GM19193 (cell line): Measurements from ENCODE around the gene GLMN.

Experiments used
- POLR2A ChIP-seq: IDR thresholded peaks from 4 replicates; pipeline ENCODE4 v1.6.1; 2011; ENCODE audit not compliant: insufficient read depth, insufficient read length; ENCODE audit errors: extremely low read depth

The GLMN gene

GRCh38 chr1:92244376-92244775 lies 54.4 kb downstream of the GLMN start:
- TF ChIP-seq POLR2A, result no peak

DNA sequence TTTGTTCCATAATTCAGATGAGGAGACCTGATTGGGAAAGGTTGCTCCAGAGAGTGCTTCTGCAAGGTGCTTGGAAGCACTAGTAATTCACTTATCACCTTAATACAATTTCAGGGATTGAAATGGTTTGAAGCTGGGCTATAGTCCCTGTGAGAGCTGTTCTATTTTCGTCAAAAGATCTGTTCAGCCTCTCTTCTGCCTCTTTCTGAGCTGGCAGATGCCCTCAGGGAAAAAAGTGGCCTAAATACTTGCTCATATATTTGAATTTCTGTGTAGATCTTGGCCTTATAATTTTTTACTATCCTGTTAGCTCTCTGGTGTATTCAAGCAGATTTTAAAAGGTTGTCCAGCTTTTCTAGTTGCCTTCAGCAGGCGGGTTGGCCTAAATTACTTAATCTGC lies 58.8 kb downstream of the GLMN start:
- TF ChIP-seq POLR2A, result no peak

- TF ChIP-seq POLR2A, result no peak
These were observed 68.1 kb downstream of the GLMN start for GRCh38 chr1:92230736-92231135.

DNA sequence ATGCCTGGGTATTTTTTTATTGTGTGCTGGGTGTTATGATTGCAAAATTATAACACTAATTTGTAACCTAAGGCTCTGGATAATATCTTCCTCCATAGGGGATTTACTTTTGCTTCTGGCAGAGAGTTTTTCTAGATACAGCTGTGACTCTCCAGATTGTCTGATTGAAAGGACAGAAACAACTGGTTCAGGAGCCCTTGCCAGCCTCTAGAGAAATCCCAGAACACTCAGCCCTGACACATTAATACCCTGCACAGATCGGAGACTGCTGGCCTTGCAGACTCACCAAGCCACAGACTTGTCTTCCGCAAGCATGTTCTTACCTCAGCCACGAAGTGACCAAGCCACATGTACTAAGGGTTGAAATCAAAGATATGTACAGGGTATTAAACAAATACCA lies 70.4 kb downstream of the GLMN start:
- no peak for TF ChIP-seq POLR2A

- no peak for TF ChIP-seq POLR2A
These were observed 79.8 kb downstream of the GLMN start for GRCh38 chr1:92219028-92219427.

GRCh38 chr1:92218559-92218958 lies 80.2 kb downstream of the GLMN start:
- TF ChIP-seq POLR2A, result no peak

- no peak for TF ChIP-seq POLR2A
These were observed 81.1 kb downstream of the GLMN start, which contains the start of gene C1orf146 for GRCh38 chr1:92217721-92218120. TSS of gene C1orf146 (plus strand) at chr1:92217915. CDS start at chr1:92231421, 13,506 bp downstream.

DNA sequence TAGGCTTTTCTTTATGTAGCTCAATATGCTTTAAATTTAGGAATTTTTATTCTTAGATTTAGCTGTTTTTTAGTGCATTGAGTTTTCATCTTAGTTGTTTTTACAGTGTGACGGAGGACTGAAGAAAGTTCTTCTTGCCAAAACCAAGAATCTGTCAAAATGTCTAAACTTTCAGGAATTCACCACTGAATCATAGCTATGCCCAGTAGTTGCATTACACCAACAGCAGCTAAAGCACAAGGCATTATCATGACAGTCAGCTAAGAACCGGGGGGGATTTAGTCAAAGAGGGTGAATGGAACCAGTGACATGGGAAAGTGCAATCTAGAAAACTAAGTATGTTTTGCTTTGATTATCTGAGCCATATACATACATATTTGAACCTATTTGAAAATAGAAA lies 87.6 kb downstream of the GLMN start:
- TF ChIP-seq POLR2A, result no peak

- no peak for TF ChIP-seq POLR2A
These were observed 88.1 kb downstream of the GLMN start for GRCh38 chr1:92210701-92211100.

- TF ChIP-seq POLR2A, result no peak
These were observed 95.7 kb downstream of the GLMN start for GRCh38 chr1:92203105-92203504.

DNA sequence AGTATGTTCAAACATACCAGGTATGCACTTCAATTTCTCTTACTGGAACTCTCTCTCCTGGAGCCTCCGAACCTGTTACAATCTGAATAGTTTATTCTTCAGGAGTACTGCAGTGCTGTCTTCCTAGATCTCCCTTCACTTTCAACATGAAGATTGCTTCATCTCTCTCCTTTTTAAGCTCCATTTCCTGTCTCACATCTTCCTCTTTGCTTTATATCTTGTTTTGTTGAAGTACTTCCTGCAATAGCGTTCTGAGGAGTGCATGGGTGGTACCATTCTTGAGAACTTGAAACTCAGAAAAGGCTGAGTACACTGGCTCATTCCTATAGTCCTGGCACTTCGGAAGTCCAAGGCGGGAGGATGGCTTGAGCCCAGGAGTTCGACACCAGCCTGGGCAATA lies 96.8 kb downstream of the GLMN start:
- no peak for TF ChIP-seq POLR2A
